ENCODE data around the gene ZNF384.

GRCh38 chr12:6723607-6724408 lies 34.6 kb upstream of the ZNF384 start, which contains the start of gene COPS7A:
- TF ChIP-seq CTCF (IDR thresholded peaks at IDR 0.05; ENCODE audit: insufficient read depth, low read depth, low read length) (no peak), EZH2 (IDR thresholded peaks at IDR 0.05; ENCODE audit: insufficient read depth, low read length) (no peak)

Measured in astrocyte (in vitro differentiated cells and primary cell).